NCI-H128 (cell line): ENCODE data around the gene ANKRD23.
"Not testable (repeated sequence)": the region's sequence is repeated elsewhere in the genome, so short reads cannot be mapped to it uniquely, and the experiment has no call there.

Experiments used
- DNase-seq: peaks from one replicate; lab custom pipeline; 2025; ENCODE audit not compliant: unreplicated experiment; lab: John Stamatoyannopoulos, UW

Gene ANKRD23

DNA sequence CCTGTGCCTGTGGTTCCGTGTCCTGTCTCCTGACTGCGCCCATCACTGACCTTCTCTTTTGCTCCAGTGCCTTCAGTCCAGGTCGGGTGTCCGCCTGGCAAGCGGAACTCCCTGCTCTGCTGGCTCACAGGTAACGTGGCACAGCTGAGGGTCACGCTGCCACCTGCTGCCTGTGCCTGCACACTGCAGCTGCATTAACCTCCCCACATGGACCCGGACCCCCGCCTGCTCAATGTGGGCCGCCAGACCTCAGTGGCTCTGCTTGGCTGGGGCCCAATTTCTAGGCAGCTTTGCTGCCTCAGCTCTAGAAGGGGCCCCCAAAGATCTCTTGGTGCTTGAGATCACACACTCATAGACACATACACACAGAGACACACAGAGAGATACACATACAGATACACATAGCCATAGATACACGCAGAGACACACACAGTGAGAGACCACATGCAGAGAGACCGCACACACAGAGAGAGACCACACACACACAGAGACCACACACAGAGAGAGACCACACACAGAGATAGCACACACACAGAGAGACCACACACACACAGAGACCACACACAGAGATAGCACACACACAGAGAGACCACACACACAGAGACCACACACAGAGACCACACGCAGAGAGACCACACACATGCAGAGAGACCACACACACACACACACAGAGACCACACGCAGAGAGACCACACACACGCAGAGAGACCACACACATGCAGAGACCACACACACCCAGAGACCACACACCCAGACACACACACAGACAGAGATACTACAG is 42.6 kb downstream of the ANKRD23 start:
- DNase-seq: peak; percentile 25

DNA sequence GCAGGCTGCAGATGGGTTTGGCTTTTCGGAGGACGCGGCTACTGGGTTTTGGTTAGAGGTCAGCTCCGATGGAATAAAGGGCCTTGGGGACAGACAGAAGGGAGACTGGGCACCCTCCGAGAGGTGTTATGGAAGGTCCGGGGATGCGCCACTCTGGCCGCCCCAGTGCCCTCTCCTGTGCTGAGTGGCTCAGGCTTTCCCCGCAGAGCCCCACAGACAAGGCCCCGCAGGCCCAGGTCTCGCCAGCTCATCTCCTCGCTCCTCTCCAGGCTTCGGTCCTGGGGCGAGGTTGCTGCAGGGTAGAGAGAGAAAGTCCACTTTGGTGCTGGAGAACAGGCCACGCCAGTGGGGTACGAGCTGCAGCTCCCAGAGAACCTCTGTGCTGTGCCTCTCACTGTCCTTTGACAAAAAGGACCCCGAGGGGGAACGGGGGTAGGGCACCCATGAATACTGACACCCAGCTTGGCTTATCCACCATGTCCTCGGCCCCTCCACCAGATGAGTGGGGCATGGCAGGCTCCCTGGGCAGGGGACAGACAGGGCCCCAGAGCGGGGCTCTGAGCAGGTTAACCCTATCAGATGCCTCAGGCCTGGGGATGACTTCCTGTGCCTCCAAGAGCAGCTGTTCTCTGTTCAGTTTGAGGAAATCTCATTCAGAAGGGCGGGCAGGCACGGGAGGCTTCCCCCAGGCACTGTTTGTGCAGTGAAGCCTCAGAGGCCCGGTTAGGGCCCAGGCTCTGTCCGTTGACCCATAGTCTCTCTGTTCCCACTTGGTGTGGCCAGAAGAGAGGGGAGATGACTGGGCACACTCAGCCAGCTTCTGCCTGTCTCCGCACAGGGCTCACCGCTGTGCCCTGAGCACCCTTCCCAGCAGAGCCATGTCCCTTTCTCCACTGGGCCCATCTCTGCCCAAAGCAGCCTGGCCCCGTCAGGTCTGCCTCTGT is 43.5 kb downstream of the ANKRD23 start:
- no peak for DNase-seq

DNA sequence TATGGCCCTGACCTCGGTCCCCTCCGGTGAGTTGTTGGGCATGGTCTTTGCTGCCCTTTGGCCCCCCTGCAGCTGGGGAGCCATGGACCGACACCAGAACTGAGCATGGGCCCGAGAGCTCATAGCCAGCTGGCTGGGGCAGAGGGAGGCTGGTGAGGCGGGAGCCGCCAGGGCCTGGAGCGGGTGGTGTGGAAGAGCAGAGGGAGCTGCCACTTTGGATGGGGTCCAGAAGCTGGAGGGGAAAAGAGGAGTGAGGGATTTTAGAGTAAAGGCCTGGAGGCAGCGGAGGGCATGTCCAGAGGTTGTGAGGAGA is 44.2 kb downstream of the ANKRD23 start:
- no peak for DNase-seq

DNA sequence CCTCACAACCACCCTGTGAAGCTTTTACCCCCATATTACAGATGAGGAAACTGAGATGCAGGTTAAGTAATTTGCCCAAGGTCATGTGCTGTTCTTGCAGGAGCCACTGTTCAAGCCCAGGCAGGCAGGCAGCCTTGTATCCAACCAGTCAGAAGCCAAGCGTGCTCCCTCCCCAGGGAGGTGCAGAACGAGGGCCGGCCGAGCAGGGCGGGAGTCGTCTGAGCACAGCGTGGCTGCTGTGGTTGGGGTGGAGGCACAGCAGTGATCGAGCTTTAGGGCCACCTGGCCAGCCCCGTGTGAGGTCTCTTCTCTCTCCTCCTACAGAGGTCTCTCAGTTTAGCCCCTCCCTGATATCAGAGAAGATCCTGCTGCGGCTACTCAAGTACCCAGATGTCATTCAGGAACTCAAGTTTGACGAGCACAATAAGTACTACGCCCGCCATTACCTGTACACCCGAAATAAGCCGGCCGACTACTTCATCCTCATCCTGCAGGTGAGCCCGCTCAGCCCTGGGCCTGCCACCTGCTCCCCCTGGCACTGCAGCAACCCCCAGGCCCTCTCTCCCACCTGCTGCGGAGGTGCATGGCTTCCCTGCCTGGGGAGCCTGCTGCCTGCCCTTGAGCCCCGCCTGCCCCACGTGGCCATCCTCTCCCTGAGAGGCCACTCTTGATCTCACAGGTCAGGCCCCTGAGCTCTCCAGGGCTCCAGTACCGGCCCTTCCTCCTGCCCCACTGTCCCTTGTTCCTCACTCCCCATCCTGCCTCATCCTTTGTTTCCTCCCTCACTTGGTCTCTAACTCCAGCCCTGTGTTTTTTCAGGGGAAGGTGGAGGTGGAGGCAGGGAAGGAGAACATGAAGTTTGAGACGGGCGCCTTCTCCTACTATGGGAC is 44.8 kb downstream of the ANKRD23 start:
- DNase-seq: no peak

DNA sequence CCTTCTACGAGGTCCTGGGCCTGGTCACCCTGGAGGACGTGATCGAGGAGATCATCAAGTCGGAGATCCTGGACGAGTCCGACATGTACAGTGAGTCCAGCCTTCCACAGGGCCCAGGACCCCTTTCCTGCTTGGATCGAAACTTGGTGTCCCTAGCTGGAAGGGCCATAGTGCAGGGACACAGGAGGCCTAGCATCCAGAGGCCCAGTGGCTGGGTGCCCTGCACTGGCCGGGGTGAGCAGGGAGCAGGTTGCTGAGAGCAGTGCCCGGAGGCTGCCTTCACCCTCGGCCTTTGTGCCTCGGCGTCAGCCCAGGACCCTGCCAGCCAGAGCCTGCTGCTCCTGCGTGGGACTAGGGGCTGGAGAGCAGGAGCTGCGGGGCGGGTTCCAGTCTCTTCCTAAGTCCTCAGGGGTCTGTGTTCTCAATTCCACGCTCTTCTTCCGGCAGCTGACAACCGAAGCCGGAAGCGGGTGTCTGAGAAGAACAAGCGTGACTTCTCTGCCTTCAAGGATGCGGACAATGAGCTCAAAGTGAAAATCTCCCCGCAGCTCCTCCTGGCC is 46.7 kb downstream of the ANKRD23 start:
- no peak for DNase-seq

DNA sequence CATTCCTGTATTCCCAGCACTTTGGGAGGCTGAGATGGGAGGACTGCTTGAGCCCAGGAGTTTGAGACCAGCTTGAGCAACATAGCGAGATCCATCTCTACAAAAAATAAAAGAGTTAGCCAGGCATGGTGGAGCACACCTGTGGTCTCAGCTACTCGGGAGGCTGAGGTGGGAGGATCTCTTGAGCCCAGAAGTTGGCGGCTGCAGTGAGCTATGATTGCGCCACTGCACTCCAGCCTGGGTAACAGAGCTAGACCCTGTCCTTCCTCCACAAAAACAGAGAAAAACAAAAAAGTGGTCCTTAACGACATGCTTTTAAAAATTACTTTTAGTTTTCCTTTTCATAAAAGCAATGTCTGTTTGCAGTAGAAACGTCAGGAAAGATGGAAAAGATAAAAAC is 47.3 kb downstream of the ANKRD23 start:
- DNase-seq: not testable (repeated sequence)

DNA sequence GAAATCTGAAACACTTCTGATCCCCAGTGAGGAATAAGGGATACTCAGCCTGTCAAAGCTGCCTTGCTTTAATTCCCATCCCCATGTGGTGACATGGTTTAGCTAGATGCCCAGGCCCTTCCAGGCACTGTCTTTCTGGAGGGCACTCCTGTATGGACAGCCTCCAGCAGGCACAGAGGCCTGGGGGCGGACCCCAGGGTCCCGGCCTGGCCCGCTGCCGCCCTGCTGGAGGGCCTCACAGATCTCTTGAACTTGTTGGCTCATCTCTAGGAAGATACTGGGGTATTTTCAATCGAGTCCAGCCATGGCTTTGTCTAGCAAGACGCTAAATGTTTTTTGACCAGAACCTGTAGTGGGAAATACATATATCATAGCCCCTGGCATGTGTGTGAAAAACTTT is 48.7 kb downstream of the ANKRD23 start:
- DNase-seq: no peak

- DNase-seq: no peak
Observed at GRCh38 chr2:96792772-96793749, 50.8 kb downstream of the ANKRD23 start.

DNA sequence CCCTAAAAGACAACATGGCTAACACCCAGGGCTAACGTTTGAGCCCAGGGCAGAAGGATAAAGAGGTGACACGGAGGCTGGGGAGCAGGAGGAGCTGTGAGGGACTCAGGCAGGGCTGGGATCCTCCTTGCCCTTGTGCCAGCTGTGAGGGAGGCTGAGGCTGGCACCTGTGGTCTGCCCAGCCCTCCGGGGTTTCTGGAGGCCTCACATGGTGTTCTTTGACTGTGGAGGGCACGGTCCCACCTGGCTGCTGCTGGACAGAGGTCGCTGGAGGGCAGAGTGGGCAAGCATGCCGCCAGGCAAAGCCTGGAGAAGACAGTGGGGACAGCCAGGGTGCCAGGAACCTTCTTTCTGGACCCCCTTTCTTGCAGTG is 54.6 kb downstream of the ANKRD23 start:
- DNase-seq: no peak

GRCh38 chr2:96788442-96789244 is 55.2 kb downstream of the ANKRD23 start:
- no peak for DNase-seq
